HG03135 (cell line): ENCODE results near the gene IGF1.

Source experiments
- ATAC-seq: cut with Tn5 transposase; IDR thresholded peaks from one replicate; pipeline ENCODE4 v1.9.1; 2021; ENCODE audit warnings: mild to moderate bottlenecking, moderate library complexity; ENCODE audit not compliant: unreplicated experiment

IGF1 gene

DNA sequence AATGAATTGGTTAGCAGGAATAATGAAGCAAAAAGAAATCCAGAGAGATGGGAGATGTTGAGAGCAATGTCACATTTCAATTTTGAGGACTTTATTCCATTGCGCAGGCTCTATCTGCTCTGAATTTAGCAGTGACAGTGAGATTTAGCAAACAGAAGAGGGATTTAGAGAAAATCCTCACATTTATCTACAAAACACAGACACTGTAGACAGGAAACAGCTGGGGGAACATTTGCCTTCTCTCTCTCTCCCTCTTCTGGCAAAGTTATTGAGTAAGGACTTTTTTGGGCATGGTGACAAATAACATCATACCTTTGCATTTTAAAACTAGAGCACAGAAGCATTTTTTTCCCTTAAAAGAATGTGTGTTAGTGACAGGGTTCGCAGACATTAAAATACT is at the start of gene IGF1:
TSS of gene IGF1 (minus strand) at position 158 of the 400 bp plus-strand sequence. CDS start 182 bp downstream, outside the sequence.
- no peak for ATAC-seq

DNA sequence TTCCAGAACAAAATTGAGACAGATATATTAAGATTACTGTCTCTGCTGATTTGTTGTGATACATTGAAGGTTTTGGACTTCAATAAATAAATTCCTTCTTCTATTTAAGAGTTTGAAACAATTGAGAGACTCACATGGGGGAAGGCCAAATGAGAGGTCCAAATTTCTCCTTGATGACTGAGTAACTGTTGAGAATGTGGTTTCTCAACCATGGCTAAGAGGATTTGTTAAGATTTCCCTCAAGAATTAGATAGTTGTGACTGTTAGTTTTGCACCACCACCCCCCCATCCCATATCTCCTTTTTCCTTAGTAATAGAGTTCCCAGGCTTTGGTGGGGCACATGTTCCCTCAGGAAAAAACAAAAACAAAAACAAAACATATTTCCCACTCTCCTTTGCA is 47.7 kb upstream of the IGF1 start:
- ATAC-seq, result no peak

DNA sequence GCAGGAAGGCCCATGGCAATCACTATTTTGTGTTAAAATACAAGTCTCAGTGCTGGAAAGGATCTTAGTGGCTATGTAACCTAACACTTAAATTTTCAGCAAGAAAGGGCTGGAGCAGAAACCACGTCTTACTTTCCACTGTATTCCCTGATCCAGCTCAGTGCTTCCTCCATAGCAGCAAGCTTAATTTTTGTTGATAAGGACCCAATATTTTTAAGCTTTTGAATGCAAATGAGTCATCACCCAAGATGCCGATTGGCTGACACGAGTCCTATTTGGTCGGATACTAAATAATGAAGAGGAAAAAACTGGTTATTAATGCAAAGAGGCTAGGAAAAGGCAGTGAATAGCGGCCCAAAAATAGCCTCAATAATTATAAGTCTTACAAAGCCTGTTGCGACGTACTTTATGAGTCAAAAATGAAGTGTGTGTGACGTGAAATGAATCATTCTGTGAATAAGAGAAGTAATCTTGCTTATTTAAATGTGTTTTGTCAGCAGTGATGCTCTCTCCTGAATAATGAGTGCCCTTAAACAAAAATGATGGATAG is 46.9 kb upstream of the IGF1 start:
- no peak for ATAC-seq

DNA sequence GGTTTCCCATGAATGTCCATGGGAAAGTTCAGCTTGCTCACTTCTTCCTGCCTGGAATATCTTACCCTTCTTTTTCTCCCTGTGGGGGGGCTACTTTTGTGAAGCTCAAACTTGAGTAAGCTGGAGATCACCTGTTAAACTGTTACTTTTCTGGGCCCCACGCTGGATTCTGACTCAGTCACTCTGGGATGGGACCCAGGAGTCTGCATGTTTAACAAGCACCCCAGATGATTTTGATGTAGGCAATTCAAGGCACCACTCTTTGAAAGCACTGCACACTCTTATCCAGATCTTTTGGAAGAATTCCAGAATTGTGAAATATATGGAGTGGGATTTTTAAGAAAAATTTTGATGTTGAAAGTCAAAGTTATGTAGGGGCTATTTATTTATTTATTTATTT is 46.3 kb upstream of the IGF1 start:
- ATAC-seq, result no peak

DNA sequence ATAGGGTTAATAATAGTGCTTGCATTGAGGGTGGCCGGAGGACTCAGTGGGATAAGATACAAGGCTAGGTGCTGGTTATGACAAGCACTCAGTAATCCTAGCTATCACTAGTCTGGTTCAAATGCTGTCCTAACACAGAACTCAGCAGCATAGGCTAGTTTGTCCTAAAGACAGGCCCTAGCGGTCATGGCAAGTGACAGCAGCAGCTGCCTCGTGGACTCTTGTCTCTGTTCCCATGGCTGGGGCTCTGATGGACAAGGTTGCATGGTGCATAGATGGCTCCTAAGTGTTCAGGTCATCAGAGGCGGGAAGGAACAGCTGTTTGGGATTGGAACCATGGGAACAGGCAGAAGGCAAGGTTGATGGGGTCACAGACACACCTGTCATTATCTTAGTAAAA is 42.4 kb upstream of the IGF1 start:
- no peak for ATAC-seq

DNA sequence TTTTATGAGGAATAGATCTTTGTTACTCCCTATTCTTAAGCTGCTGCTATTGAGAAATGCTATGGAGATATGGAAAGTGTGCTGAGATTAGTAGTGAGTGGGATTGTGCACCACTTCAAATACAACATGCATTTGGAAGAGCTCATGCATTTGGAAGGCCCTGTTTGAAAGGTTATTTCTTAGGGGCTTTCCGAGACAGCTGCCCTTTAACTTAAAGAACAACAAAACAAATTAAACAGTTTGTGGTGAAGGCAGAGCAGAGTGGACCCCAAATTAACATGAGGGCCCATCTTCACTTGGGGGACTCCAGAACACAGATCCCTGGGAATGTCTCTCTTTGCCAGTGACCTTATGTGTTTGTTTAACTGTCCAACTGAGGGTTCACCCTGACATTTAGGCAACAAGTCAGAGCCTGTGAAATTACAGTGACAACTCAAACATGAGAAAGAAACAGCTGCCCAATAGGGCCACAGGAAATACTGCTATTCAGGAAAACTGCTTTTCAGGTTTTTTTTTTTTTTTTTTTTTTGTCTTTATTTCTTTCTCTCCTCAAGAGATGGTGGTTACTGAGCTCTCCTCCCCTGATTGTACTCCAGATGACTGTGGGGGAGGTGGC is 41.4 kb upstream of the IGF1 start:
- ATAC-seq, result no peak

DNA sequence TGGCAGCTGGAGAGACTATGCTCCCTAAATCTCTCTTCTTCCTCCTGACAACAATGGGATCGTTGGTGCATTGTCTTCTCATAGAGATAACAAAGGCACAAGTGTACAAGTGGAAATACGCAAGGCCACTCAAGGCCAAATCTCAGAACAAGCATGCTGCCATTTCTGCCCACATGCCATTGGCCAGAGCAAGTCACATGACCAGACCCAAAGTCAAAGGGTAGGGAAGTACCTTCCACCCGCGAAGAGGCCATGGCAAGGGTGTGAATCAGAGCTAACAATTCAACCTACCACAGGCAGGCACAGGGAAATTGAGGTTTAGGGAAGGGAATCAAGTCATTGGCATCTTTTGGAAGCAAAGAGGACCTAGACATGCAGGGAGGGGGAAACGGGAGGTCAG is 38.5 kb upstream of the IGF1 start:
- ATAC-seq, result no peak

DNA sequence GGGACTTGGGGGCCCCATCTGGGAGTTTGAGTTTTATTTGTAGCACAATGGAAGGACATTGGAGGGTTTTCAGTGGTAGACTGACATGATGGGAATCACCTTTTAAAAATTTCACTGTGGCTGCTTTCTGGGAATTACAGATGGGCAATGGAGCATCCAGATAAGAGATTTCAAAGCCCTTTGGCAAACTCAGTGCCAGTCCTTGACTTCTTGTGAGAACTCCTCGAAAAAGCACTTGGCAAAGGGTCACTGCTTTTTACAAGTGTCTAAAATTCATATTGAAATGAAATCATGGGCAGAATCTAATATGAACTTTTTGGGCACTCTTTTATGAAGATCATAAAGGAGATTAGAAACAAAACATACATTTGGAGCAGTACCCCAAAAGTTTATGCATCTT is 34.3 kb upstream of the IGF1 start:
- no peak for ATAC-seq

DNA sequence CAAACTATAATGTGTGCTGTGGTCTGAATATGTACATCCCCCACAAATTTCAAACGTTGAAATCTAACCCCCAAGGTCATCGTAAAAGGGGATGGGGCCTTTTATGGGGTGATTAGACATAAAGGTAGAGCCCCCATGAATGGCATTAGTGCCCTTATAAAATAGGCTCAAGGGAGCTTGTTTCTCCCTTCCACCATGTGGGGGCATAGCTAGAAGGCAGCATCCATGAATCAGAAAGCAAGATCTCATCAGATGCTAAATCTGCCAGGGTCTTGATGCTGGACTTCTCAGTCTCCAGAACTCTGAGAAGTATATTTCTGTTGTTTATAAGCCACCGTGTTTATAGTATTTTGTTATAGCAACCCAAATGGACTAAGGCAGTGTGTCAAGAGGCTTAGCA is 33.4 kb upstream of the IGF1 start:
- ATAC-seq, result no peak

DNA sequence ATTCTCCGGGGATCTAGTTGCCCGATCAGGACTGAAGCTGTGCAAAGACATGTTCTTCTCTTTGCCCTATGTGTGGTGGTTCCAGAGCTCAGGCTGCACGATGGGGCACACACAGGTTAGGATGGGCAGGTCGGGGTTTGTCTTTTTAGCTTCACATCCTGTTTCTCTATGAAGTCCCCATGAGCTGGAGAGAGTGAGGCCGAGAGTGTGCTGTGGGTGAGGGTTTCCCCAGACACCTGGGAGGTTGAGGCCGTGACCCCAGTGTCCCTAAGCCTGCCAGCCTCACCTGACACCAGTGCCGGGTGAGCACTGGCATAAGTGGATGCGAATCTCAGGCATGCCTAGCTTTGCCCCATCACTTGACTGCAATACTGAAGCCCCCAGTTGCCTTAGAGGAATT is 32.9 kb upstream of the IGF1 start:
- no peak for ATAC-seq

DNA sequence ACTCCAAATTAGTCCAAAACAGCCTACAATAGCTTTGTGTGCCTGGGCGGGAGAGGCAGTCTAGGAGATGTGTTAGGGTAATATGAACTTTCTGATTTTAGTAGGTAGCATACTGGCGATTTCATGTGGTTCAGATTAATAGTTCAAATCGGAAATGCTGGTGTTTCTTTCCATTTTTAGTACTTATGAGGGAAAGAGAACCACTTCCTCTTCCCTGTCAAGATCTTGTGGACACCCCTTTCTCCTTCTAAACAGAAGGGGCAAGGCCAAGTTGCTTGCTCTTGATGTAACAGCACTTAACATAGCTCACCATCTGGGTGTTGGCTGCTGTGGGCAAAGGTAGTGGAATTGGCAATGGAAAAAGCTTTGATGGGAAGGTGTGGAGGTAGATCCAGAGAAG is 32.2 kb upstream of the IGF1 start:
- ATAC-seq, result no peak

DNA sequence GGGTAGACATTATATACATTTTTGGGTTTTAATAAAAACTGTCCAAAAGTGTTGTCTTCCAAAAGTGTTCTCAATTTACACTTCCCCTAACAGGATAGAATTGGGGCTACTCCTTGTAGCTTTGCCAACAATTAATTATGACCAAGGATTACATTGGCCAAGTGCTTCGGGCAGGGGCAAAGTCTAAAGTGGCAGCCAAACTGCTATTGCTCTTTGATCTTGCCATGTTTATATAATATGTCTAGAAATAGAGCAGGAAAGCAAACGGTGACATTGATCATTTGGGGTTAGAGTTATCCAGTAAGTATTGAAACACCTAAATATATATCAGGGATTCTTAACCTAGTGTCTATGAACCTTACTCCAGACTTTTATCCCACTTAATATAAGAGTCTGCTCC is 31.2 kb upstream of the IGF1 start:
- no peak for ATAC-seq

DNA sequence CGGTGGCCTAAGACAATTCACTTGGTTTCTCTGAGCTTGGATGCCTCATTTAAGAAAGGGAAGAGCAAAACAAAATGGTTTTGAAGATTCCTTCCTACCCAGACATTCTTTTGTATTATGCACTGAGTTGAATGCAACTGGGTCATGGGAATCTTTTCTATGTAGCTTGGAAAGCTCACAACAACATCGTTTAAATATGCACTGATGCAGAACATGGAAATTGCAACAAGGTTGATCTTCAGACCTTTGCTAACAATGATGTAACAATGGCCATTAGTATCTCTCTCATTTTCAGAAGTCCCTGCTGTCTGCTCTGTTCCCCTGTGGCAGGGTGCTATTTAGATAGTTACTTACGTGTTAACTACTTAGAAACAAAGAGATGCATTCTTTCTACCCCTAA is 30.1 kb upstream of the IGF1 start:
- no peak for ATAC-seq

DNA sequence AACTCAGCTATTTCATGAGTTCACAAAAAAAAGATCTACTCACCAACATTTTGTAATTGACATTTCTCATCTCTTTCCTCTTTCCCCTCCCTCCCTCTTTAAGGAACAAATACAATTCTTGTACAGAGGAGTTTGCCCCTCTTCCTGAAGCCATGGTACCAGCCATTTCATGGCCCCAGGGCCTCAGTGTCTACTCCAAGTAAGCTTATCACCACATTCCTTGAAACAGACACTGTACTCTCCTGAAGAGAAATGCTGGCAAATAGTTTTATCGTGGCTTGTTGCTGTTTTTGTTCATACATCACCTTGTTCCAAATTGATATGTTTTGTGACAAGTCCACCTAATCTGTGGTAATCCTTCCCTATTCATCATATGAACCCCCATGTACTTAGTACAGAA is 29.7 kb upstream of the IGF1 start:
- ATAC-seq, result no peak

DNA sequence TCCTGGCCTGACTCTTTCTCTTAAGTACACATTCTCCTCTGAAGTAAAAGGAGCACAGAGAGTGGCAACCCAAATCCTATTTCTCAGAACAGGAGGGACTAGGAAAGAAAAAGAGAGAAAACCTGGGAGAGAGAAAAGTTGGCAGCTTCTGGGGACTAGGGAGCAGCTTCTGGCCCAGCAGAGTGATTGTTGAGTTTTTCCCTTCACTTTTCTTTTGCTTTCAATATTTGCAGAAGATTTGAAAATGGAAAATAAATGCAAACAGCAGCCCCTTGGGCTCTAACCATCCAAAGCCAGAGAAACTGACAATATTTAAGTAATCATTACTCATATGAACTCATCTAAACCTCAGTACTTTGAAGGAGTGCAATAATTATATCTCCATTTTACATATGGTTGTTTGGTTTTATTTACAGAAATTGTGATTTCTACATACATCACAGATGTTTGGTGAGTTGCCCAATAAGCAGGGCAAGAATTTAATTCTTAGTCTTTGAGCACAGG is 28.8 kb upstream of the IGF1 start:
- no peak for ATAC-seq

DNA sequence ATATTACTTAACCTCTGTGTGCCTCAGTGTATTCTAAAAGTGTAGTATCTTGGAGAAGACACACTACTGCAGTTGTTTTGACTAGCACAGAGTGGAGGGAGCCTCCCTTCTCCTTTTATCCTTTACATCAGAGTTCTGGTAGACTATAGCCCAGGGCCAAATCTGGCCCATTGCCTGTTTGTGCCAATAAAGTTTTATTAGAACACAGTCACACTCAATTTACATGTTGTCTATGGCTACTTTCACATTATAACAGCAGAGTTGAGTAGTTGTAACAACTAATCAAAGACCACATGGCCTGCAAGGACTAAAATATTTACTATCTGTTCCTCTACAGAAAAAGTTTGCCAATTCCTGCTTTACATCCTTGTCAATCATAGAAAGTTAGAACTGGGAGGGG is 27.7 kb upstream of the IGF1 start:
- ATAC-seq, result no peak

DNA sequence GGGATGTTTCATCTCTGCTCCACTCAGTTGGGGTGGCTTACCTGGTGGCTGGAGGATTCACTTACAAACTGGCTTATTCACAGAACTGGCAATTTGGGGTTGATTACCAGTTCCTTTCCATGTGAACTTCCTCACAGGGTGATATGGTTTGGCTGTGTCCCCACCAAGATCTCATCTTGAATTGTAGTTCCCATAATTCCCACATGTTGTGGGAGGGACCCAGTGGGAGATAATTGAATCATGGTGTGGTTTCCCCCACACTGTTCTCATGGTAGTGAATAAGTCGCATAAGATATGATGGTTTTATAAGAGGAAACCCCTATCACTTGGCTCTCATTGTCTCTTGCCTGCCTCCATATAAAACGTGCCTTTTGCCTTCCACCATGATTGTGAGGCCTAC is 26.9 kb upstream of the IGF1 start:
- no peak for ATAC-seq

DNA sequence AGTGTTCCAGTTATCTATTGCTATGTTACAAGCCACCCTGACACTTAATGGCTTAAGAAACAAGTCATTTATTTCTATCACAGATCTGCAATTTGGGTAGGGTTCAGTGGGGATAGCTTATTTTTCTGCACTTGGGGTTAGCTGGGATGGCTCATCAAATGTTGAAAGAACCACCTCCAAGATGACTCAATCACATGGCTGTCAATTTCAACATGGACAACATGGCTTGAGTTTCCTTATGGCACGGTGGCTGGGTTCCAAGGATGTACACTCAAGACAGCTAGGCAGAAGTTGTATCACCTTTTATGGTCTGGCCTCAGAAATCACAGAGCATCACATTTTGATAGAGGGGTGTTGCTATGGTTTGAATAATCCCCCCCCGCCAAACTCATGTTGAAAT is 24.5 kb upstream of the IGF1 start:
- ATAC-seq, result no peak

DNA sequence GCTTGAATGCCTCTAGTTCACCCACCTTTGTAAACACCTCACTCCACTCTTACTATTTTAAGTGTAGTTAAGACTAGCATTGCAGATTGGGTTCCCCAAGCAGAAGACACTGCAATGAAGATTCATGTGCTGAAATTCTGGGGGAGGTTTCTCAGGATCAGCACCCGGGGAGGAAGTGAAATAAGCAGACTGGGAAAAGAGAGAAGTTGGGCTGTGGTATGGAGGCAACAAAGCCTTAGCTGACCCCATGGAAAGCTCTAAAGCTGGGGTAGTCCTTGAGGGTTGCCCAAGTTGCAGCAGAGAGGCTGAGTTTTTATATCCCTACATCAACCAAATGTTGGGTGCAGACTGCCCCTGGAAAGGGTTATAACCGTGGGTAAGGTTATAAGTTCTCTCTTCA is 23.9 kb upstream of the IGF1 start:
- no peak for ATAC-seq

DNA sequence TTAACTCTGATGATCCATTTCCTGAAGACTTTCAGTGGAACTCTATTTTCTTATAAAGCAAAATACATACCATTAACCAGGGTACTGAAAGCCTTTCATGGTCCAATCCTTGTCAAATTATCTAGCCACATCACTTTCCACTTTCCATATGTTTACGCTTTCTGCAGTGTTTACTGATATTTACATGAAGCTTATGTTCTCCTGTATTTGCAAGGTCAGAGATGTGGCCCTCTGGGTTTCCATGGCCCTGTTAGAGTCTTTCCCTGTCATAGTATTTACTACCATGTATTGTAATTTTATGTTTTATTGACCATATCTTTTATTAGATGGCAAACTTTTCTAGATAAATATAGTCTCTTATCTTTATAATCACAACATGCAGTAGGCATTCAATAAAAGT is 23.5 kb upstream of the IGF1 start:
- ATAC-seq, result no peak

DNA sequence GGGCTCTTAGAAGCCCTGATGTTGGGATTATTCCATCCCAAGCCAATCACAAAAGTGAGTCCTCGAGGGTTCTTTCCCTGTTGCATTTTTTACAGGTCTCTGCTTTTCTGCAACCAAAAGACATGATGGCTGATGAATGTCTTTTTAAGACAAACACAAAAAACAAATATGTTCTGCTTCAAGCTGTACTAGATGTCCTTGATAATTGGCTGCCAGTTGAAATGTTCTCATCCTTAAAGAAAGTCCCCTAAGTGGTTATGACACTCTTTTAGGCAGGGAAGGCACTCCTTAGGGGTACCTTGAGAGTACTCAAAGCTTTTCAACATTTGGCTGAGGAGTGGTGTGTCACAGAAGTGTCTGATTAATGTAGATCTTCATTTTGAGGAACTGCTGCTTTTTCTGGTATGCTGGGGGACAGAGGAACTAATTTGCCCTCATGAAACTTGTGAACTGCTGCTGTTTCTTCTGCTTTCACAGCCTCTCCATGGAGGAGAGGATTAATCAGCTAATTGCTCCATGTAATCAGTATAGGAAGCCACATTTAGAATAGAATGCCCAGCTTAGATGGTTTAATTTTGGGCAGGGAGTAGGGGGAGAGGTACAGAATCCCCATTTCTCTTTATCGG is 22.8 kb upstream of the IGF1 start:
- ATAC-seq, result no peak

DNA sequence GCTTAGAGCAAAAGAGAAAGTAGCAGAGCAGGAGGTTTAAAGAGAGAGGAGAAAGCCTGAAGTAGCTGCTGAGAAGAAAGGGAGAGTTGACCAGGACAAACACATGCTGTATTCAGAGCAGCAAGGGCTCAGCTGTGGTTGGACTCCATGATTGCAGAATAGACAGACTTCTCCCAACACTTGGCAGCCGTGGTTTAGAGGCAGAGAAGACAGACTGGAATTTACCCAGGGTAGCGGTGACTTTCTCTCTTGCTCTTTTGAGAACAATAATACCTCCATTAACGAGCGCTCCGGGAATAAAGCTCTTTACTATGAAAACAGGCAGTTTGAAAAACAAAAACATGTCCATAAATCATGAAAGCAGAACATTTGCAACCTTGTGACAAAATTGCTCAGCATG is 21.4 kb upstream of the IGF1 start:
- no peak for ATAC-seq

DNA sequence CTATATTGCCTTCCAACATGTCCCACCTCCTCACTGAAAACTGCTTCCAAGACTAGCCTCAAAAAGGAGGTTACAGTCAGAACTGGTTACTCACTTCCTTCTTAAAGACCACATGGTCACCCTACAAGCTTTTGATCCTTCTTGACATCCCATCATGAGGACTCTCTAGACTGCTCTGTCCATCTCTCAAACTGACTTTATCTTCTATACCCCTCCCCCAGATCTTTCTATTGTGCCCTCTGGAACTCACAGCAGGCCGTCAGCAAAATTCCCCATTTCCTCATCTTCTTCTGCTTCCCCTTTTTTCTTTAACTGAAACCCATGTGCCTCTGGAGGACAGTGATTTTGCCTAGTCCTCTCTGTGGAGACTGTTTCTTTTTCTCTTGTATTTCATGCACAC is 18.1 kb upstream of the IGF1 start:
- ATAC-seq, result no peak
